ENCODE measurements around the gene DAPK2. TPM values are rescaled to one million over a fixed set of nuclear protein-coding genes. Genes with fewer than 3 reads are reported as not detected.

DAPK2 gene
- total RNA-seq, 2 experiments from 2014 or later = 0.44 TPM; not detected in 1

DNA sequence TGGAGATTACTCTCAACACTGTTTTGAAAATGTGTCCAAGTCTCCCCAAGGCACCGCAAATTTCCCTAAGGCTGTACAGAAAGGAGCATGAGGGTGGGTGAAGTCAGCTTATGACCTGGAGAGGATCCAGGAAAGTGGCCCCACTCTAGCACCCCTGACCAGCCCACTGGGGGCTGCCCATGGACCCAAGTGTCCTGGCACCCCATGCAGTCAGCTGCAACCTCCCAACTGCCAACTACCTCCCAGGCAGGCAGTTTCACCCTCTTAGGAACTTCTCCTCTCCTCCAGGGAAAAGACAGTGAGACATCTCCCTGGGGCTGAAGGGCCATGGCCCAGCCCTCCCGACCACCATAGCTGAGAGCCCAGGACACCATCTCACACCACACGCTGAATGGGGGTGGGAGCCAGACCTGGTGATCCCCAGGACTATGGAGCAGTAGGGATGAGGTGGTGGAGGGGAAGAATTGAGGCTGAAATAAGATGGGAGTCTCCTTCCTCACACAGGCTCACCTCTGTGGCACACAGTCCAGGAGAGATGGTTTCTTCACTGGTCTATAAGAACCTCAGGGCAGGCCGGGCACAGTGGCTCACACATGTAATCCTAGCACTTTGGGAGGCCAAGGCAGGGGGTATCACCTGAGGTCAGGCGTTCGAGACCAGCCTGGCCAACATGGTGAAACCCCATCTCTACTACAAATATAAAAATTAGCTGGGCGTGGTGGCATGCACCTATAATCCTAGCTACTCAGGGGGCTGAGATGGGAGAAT, 104.4 kb downstream of the DAPK2 start:
- CTCF ChIA-PET = interaction anchor here (0.6 to 1.3 kb wide), 5 partner anchors 8 to 404 kb away, joined by 3 to 8 read pairs (median 4); partner anchors contain the start of gene DAPK2
- Mint-ChIP-seq H3K27me3 (ENCODE audit: low read depth) (no peaks in the 10 kb centered on the region), H3K9me3 (no peaks in the 10 kb centered on the region), H3K4me3 (no peak overlapping the region), H3K4me1 (ENCODE audit: low read depth) (peaks cover 31% of the 10 kb centered on the region), H3K36me3 (ENCODE audit: low read depth) (peaks cover 1% of the 10 kb centered on the region), H3K27ac (no peak overlapping the region)
- no peak for DNase-seq
- intact Hi-C loops (cut with micrococcal nuclease) = no loop called here

DNA sequence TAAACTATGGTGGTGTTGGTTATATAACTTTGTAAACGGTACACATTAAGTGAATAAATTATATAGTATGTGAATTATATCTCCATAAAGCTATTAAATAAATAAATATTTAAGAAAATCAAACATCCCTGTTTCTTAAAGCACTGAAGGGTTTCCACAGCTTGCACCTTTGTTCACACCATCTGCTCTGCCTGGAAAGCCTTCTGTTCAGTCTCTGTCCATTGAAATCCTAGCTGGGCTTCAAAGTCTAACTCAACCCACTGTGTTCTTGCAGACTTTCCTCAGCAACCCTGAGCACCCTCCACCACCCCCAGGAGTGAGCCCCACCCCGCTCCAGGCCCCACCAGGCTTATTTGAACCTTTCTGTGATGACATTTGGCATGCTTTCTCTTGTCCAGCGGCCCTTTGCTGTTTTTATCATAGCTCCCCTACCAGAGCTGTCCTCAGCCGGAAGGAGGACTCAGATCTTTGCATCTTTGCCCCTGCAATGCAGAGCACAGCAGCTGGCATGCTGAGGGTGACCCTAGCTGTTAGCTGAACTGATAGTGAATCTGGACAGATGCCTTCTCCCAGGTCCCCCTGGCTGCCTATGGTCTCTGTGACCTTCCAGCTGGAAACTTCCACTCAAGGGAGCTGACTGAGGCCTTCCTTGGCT, 105.2 kb downstream of the DAPK2 start:
- CTCF ChIA-PET = interaction anchor here (0.6 to 1.3 kb wide), 4 partner anchors 14 to 403 kb away, joined by 3 to 8 read pairs (median 5); partner anchors contain the start of gene DAPK2
- Mint-ChIP-seq H3K9me3 (no peaks in the 10 kb centered on the region), H3K27ac (no peak overlapping the region), H3K27me3 (ENCODE audit: low read depth) (no peaks in the 10 kb centered on the region), H3K4me3 (no peak overlapping the region), H3K4me1 (ENCODE audit: low read depth) (peaks cover 31% of the 10 kb centered on the region), H3K36me3 (ENCODE audit: low read depth) (peaks cover 1% of the 10 kb centered on the region)
- DNase-seq = no peak
- intact Hi-C loops (cut with micrococcal nuclease) = no loop called here

DNA sequence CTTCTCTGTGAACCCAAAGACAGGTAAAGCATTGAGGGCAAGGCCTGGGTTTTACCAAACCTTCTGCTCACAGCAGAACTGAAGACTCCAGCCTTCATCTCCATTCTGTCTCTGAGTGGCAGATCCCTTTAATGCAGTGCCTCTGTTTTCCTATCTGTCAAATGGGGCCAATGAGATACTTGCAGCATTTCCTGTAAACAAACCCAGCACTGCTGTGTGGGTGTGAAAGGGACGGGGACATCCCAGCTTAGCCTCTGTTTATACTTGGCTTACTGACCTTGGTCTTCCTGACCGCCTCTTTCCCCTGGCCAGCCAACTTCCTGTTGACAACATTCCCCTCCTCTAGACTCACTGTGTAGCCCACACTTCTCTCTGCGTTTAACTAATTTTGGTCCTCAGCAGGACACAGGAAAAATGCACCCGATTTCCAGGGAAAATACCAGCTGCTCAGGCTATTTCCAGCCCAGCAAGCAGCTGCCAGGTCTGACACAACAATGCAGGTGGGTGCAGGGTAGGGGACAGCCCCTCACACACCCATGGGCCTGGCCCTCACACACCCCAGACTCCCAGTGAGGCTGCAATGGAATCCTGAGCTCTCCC, 106.7 kb downstream of the DAPK2 start:
- Mint-ChIP-seq H3K9me3 (no peaks in the 10 kb centered on the region), H3K36me3 (ENCODE audit: low read depth) (peaks cover 1% of the 10 kb centered on the region), H3K4me3 (no peak overlapping the region), H3K27ac (peak overlapping the region; percentile 77), H3K27me3 (ENCODE audit: low read depth) (no peaks in the 10 kb centered on the region), H3K4me1 (ENCODE audit: low read depth) (peaks cover 27% of the 10 kb centered on the region)
- intact Hi-C loops (cut with micrococcal nuclease) = no loop called here
- peak; percentile 46 for DNase-seq
- CTCF ChIA-PET = interaction anchor here (1.6 kb wide), 1 partner anchor 21 kb away, joined by 3 read pairs; no protein-coding TSS in a partner anchor

DNA sequence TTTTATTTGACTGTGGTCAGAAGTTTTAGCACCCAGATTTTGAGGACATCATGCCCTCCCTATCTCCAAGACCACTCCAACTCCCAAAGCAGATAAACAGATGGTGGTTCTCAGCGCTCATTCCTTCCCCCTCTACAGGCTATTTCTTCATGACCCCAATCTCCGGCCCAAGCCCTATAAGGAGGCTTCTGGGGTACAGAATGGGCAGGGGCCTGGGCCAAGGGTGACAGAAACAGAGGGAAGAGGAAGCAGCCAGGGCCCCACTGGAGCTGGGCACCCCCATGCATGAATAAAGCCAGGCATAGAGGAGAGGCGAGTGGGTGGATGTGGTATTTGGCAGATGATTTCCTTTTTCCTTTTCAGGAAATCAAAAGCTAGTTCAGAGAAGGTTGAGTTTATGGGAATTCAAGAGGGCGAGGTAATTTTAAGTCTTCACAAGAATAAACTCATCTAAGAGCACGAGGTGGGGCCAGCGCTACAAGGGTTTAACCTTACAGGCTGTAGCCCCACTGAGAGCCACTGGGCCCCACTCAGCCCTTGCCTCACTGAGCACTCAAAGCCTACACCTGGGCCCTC, 107.7 kb downstream of the DAPK2 start:
- peaks cover 27% of the 10 kb centered on the region for H3K4me1 Mint-ChIP-seq (ENCODE audit: low read depth)

DNA sequence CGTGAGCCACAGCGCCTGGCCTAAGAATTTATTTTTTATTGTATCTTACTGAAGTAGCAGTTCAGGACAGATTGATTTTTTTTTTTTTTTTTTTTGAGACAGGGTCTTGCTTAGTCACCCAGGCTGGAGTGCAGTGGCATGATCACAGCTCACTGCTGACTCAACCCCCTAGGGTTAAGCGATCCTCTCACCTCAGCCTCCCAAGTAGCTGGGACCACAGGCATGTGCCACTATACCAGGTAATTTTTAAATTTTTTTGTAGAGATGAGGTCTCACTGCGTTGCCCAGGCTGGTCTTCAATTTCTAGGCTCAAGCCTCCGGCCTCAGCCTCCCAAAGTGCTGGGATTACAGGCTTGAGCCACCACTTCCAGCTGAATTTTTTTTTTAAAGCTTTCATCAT, 112.8 kb downstream of the DAPK2 start:
- no peak overlapping the region for H3K4me3 Mint-ChIP-seq
- H3K9me3 Mint-ChIP-seq = no peaks in the 10 kb centered on the region
- DNase-seq = no peak
- H3K36me3 Mint-ChIP-seq (ENCODE audit: low read depth) = no peaks in the 10 kb centered on the region
- H3K27me3 Mint-ChIP-seq (ENCODE audit: low read depth) = no peaks in the 10 kb centered on the region
- intact Hi-C loops (cut with micrococcal nuclease) = no loop called here
- H3K27ac Mint-ChIP-seq = no peak overlapping the region
- CTCF ChIA-PET = interaction anchor here (0.6 to 1.0 kb wide), 3 partner anchors 9 to 340 kb away, joined by 3 read pairs; no protein-coding TSS in a partner anchor
- peaks cover 11% of the 10 kb centered on the region for H3K4me1 Mint-ChIP-seq (ENCODE audit: low read depth)

More for the DNA sequence above, 107.7 kb downstream of the DAPK2 start:
- no peaks in the 10 kb centered on the region for H3K9me3 Mint-ChIP-seq
- H3K4me3 Mint-ChIP-seq = no peak overlapping the region
- peak; percentile 41 for DNase-seq
- peak overlapping the region; percentile 77 for H3K27ac Mint-ChIP-seq
- no peaks in the 10 kb centered on the region for H3K27me3 Mint-ChIP-seq (ENCODE audit: low read depth)
- CTCF ChIA-PET = interaction anchor here (0.7 to 1.6 kb wide), 2 partner anchors 10 to 19 kb away, joined by 3 read pairs; no protein-coding TSS in a partner anchor
- H3K36me3 Mint-ChIP-seq (ENCODE audit: low read depth) = peaks cover 1% of the 10 kb centered on the region
- intact Hi-C loops (cut with micrococcal nuclease) = no loop called here

DNA sequence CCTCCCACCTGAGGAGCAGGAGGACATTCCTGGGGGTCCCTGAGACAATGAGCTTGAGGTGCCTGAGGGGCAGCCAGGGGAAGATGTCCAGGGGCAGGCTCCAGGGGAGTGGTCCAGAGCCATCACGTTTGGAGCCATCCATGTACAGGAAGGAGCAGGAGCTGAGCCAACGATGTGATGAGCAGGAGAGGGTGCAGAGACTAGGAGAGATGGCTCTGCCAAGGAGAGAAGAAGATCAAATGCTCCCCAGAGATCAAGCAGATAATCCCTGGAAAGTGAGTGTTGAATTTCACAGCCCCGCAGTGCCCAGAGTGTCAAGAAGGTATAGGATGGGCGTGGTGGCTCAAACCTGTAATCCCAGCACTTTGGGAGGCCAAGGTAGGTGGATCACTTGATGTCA, 114.7 kb downstream of the DAPK2 start:
- Mint-ChIP-seq H3K4me1 (ENCODE audit: low read depth) (no peaks in the 10 kb centered on the region), H3K9me3 (no peaks in the 10 kb centered on the region), H3K27ac (no peak overlapping the region), H3K36me3 (ENCODE audit: low read depth) (no peaks in the 10 kb centered on the region), H3K27me3 (ENCODE audit: low read depth) (no peaks in the 10 kb centered on the region), H3K4me3 (no peak overlapping the region)
- CTCF ChIA-PET = interaction anchor here (1.2 kb wide), 1 partner anchor 16 kb away, joined by 3 read pairs; no protein-coding TSS in a partner anchor
- intact Hi-C loops (cut with micrococcal nuclease) = no loop called here
- no peak for DNase-seq

DNA sequence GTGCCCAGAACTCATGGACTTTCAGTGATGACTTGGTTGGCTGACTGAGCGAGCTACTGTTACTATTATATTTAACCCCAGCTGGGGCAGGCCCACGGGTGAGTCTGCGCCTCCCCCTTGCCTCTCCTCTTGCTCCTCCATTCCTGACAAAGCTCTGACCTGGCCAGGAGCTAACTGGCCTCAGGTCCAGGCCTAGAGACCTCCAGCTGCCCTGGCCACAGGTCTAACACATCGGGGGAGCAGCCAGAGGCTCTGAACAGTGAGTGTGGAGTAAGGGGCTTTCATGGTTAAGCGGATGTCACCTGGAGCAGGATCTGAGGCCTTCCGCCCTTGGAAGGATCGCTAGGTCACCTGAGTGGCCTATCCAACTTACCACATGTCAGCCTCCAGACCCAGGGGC, 116.3 kb downstream of the DAPK2 start:
- H3K27me3 Mint-ChIP-seq (ENCODE audit: low read depth) = no peaks in the 10 kb centered on the region
- no peaks in the 10 kb centered on the region for H3K9me3 Mint-ChIP-seq
- no peaks in the 10 kb centered on the region for H3K4me1 Mint-ChIP-seq (ENCODE audit: low read depth)
- no peak overlapping the region for H3K4me3 Mint-ChIP-seq
- H3K27ac Mint-ChIP-seq = no peak overlapping the region
- no peak for DNase-seq
- intact Hi-C loops (cut with micrococcal nuclease) = no loop called here
- H3K36me3 Mint-ChIP-seq (ENCODE audit: low read depth) = no peaks in the 10 kb centered on the region
- CTCF ChIA-PET = interaction anchor here (0.6 kb wide), 1 partner anchor 82 kb away, joined by 3 read pairs; no protein-coding TSS in a partner anchor

DNA sequence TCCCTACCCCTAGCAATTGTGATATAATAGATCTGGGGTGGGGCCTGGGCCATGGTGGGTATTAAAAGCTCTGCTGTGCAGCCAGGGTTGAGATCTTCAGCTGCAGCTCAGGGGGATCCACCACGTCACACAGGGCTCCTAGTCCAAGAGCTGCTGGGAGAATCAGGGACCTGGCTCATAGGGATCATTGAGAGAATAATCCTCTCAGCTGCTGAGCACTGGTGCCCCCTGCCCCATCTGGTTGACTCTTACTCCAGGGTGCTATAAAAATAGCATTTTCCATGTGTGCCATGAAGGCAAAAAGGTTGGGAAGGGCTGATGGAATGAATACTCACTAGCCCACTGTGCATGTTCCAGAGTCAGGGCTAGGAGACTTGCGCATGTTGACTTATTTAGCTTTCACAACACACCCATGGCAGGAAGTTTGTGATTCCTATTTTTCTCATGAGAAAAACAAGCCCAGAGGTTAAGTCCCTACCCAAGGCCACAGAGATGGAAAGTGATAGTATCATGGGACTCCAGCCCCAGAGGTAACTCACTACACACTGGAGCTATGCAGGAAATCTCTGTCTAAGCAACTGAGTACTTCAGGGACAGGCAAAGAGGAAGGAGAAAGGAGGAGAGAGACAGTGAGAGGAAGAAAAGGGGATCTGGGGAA, 118.0 kb downstream of the DAPK2 start:
- Mint-ChIP-seq H3K27ac (no peak overlapping the region), H3K4me3 (no peak overlapping the region), H3K36me3 (ENCODE audit: low read depth) (no peaks in the 10 kb centered on the region), H3K9me3 (no peaks in the 10 kb centered on the region), H3K4me1 (ENCODE audit: low read depth) (no peaks in the 10 kb centered on the region), H3K27me3 (ENCODE audit: low read depth) (no peaks in the 10 kb centered on the region)
- no peak for DNase-seq
- intact Hi-C loops (cut with micrococcal nuclease) = no loop called here
- CTCF ChIA-PET = interaction anchor here (0.6 to 1.0 kb wide), 6 partner anchors 10 to 34 kb away, joined by 3 to 5 read pairs (median 3); no protein-coding TSS in a partner anchor

DNA sequence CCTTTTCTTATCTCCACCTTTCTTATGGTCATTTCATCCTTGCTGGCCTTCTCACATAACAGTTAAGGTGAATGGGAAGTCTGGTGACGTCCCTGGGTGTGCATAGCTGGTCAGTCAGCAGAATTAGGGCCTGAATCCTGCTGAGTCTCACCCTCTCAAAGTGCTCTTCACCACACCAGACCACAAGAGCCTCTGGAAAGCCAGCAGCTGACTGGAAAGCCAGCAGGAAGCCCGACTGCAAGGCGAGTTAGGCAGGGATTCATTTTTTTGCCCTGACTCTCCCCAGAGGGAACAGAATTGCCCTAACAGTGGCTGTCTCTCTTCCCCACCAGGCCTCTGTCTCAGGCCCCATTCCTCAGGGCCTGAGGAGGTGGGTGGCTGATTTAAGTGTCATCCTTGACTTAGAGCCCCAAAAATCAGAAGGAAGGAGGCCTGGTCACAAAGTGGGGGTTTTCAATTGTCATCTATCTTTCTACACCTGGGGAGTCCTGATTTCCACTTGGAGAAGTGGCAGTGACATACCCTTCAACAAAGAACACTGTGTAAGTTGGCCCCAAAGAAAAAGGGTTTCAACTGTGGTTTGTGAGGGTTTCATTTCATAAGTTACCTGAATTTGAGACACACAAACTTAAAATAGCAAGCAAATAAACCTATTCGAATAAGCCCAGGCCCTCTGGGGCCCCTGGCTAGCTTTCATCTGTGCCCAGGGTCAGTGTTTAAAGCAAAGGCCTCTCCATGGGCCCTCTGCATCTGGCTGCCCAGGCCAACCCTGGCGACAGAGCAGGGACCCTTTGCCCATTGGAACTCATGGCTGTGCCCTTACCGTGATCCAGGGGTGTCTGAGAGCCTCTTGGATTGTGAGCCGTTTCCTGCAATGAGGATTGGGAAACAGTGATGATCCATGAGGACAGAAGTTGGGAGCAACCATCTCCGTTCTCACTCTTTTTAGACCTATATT, 122.0 kb downstream of the DAPK2 start:
- H3K36me3 Mint-ChIP-seq (ENCODE audit: low read depth) = no peaks in the 10 kb centered on the region
- no peaks in the 10 kb centered on the region for H3K9me3 Mint-ChIP-seq
- no peak overlapping the region for H3K4me3 Mint-ChIP-seq
- intact Hi-C loops (cut with micrococcal nuclease) = no loop called here
- CTCF ChIA-PET = interaction anchor here (2.0 kb wide), 1 partner anchor 21 kb away, joined by 6 read pairs; no protein-coding TSS in a partner anchor
- no peak for DNase-seq
- H3K4me1 Mint-ChIP-seq (ENCODE audit: low read depth) = peaks cover 17% of the 10 kb centered on the region
- H3K27ac Mint-ChIP-seq = no peak overlapping the region
- no peaks in the 10 kb centered on the region for H3K27me3 Mint-ChIP-seq (ENCODE audit: low read depth)

DNA sequence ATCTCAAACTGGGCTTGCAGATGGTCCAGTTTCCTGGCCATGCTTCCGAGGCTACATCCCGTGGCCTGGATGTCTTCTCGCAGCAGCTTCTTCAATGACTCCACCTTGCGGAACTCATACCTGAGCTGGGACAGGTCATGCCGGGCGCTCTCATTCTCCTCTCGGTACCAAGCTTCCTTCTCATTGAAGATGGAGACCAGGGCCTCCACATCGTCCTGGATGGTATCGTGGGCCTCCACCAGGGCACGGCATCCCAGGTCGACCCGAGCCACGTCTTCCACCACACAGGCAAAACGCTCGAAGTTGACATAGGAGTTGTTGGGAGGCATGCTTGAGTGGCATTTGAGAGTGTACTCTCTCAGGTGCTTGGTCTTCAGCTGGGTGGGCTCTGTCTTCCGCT, 123.4 kb downstream of the DAPK2 start:
- CTCF ChIA-PET = interaction anchor here (0.7 kb wide), 1 partner anchor 23 kb away, joined by 4 read pairs; no protein-coding TSS in a partner anchor
- intact Hi-C loops (cut with micrococcal nuclease) = no loop called here
- peaks cover 17% of the 10 kb centered on the region for H3K4me1 Mint-ChIP-seq (ENCODE audit: low read depth)
- no peaks in the 10 kb centered on the region for H3K9me3 Mint-ChIP-seq
- H3K36me3 Mint-ChIP-seq (ENCODE audit: low read depth) = no peaks in the 10 kb centered on the region
- no peak for DNase-seq
- no peak overlapping the region for H3K27ac Mint-ChIP-seq
- no peaks in the 10 kb centered on the region for H3K27me3 Mint-ChIP-seq (ENCODE audit: low read depth)
- no peak overlapping the region for H3K4me3 Mint-ChIP-seq
